AG09319 (cell line): ENCODE results near the gene CTNS.

Source experiments
- DNase-seq: peaks from one replicate; pipeline ENCODE4 v3.0.0-alpha.2; 2010; ENCODE audit warnings: low read depth; ENCODE audit errors: extremely low read depth
- CTCF ChIP-seq: IDR thresholded peaks from 2 replicates; pipeline ENCODE4 v1.5.1; 2011; ENCODE audit warnings: low read depth, mild to moderate bottlenecking, inconsistent platforms, low read length, moderate library complexity

Gene CTNS

GRCh38 chr17:3659541-3660111 lies 23.1 kb downstream of the CTNS start:
- peak; percentile 24 for TF ChIP-seq CTCF
- DNase-seq = peak; percentile 82

- no peak for DNase-seq
- no peak for TF ChIP-seq CTCF
Measured at GRCh38 chr17:3660311-3660891, 23.8 kb downstream of the CTNS start.

GRCh38 chr17:3663102-3664011 lies 26.8 kb downstream of the CTNS start:
- no peak for DNase-seq
- no peak for TF ChIP-seq CTCF

GRCh38 chr17:3665834-3666233 lies 29.3 kb downstream of the CTNS start:
- no peak for DNase-seq
- TF ChIP-seq CTCF = no peak

- DNase-seq = no peak
Measured at GRCh38 chr17:3666516-3666915, 30.0 kb downstream of the CTNS start.

GRCh38 chr17:3667366-3668278 lies 31.1 kb downstream of the CTNS start:
- peak; percentile 79 for DNase-seq
- no peak for TF ChIP-seq CTCF

More at GRCh38 chr17:3666516-3666915, 30.0 kb downstream of the CTNS start:
- no peak for TF ChIP-seq CTCF
